Measurements from ENCODE around the gene GAR1.
"Not testable (repeated sequence)": the region's sequence is repeated elsewhere in the genome, so short reads cannot be mapped to it uniquely, and the experiment has no call there.

The GAR1 gene

GRCh38 chr4:109846395-109847098 is 31.0 kb downstream of the GAR1 start:
- DNase-seq (ENCODE audit: low read depth), result no peak

DNA sequence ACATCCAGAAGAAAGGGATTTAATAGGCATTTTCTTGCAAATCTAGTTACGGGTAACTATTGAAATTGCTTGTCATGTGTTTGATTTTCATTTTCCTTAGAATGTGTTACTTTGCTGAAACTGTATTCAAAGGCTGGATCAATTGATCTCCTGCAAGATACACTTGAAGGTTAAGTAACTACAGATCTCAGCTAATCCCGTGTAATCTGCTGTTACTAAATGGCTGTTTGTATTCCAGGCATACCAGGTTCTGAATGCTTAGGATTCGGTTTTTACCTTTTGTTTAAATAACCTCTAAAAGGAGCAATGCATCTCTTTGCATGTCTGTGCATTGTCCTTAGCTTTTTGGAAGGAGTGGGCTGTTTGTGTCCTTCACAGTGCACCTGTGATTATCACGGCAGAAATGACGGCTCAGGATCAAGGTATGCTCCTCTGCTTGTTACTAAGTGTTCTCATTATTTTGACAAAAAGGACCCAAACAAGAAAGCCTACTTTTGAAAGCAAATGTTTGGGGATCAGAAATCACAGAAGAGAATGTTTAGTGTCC is 32.4 kb downstream of the GAR1 start, which contains the start of gene LRIT3:
Gene LRIT3, plus strand, starts transcription at position 212 of the 547 bp plus-strand sequence. Its CDS starts 95 bp downstream, at position 307.
- DNase-seq (ENCODE audit: low read depth), result no peak

DNA sequence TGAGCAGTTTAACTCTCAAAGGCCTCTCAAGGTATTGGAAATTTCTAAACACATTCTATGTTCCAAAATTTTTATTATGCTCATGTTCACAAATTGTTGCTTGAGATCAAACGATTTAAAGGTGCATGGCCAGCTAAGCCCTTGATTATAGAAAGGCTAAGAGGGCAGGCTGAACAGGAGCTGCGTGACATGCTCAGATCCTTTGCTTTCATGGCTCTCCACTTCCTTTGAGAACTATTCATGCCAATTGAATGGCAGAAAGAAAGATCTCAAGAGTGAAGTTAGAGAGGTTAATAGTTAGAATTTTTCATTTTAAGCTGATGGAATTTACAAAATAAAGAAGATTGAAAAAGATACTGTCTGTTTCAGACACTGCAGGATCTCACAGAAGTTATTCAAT is 32.9 kb downstream of the GAR1 start:
- no peak for DNase-seq (ENCODE audit: low read depth)

DNA sequence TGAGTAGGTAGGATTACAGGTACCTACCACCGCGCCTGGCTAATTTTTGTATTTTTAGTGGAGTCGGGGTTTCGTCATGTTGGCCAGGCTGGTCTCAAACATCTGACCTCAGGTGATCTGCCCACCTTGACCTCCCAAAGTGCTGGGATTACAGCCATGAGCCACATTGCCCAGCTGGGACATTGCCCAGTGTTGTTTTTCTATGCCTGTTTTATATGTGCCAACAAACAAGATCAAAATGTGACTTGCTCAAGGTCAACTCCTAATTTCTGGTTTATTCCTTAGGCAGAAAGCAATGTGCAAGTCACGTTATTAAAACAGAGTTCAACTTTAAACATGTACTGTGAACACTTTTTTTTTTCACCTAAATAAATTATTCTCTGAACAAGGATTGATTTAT is 35.0 kb downstream of the GAR1 start:
- no peak for DNase-seq (ENCODE audit: low read depth)

DNA sequence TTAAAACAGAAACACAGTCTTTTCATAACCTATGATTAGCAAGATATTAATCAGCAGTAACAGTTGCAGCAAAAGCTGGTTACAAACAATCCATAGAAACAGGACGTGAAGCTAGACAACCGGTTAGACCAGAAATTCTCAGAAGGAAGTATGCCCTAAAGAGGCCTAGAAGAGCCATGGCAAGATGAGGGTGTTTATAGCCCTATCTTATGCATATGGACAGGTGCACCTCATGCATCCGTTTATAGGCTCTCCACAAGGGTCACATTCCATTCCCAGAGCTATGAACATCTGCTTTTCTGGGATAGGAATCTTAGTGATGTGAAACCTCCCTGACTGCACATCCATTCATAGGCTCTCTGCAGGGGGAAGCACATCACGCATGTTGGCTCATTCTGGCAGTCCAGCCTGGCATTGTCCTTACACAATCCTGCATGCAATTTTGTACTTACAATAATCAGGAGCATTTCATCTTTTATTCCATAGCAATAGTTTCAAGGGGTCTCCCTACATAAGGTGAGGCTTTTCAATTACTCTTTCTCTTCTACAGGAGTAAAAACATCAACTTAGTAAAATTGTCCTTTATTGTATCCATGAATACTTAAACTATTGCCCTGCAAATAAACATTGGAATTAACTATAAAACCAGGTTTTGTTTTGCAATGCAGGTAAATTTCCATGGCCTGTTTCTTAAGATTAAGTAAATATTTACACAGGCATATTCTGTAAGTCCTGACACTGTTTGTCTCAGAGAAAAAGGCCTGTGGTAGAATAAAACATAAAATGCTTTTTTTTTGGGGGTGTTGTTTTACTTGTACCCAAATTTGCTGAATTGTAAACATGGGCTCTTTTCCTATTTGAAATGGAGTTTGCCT is 44.1 kb downstream of the GAR1 start:
- DNase-seq (ENCODE audit: low read depth), result not testable (repeated sequence)

DNA sequence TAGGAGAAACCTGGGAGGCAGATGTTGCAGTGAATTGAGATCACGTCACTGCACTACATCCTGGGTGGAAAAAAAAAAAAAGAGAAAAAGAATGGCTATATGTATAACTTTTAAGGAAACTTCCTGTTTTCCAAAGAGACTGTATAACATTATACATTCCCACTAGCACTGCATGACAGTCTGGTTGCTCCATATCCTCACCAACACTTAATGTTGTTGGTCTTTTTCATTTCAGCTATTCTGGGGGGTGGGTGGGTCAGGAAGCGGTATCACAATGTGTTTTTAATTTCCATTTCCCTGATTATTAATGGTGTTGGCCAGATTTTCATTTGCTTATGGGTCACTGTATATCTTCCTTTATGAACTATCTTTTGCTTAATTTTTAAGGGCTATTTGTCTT is 45.7 kb downstream of the GAR1 start:
- no peak for DNase-seq (ENCODE audit: low read depth)

DNA sequence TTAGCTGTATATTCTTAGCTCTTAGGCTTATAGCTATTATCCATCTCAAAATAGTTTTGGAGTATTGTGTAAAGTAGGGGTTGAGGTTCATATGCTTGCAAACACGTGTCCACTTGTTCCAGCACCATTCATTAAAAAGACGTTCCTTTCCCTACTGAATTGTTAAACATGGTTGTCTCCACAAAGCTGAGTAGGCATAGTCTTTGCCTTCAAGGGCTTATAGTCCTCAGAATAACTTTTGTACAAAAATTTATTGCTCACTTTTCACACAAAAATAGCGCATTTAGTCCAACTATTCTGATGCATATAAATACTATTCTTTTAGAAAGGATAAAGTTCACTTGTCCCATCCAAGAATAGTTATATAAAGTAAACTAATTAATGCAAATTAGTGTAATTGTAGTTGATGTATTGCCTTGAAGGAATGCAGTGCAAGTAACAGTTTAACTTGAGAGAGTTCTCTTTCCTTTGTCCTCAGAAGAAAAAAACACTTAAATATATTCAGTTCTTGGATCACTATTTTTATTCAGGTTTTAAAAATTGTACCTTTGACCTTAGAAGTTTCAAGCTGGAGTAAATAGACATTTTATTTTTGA is 46.5 kb downstream of the GAR1 start:
- DNase-seq (ENCODE audit: low read depth), result no peak

DNA sequence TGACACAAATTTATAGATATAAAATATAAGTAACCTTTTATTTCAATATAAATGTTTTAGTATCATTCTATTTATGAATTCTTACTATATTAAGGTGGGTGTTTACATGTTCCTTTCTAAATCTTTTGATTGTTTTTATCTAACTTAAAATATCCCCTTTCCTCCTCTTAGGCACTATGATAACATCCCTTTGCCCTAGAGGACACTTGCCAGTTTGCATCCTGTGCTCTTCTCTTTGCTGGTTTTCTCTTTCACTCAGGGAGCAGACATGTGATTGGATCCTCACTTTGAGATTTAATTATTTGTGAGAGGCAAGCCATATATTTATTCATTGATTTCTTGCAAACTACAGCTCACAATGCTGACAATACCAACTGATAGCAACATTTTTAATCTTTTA is 48.6 kb downstream of the GAR1 start:
- DNase-seq (ENCODE audit: low read depth), result no peak

GRCh38 chr4:109870061-109870460 is 54.5 kb downstream of the GAR1 start:
- DNase-seq (ENCODE audit: low read depth), result no peak

GRCh38 chr4:109872065-109872464 is 56.5 kb downstream of the GAR1 start:
- DNase-seq (ENCODE audit: low read depth), result no peak

GRCh38 chr4:109872950-109873656 is 57.5 kb downstream of the GAR1 start:
- no peak for DNase-seq (ENCODE audit: low read depth)

- DNase-seq (ENCODE audit: low read depth), result peak; percentile 58
These were observed 58.4 kb downstream of the GAR1 start for GRCh38 chr4:109873791-109874514.

Data from fibroblast of gingiva (primary cell).